Renal pelvis (tissue), 4 donors: ENCODE measurements around the gene NTN1. TPM values are rescaled to one million over a fixed set of nuclear protein-coding genes. Genes with fewer than 3 reads are reported as not detected.

Experiments used
- DNase-seq: peaks from one replicate; pipeline ENCODE4 v3.0.0-alpha.2; 2013
- polyA plus RNA-seq, 3 donors: library from polyadenylated mRNA; unstranded; fragments of 120-200 nt; gene quantifications; one replicate each; pipeline ENCODE4 v1.2.1, GENCODE V29; 2013; ENCODE audit not compliant: insufficient read length in 3 of 3

Gene NTN1
- polyA plus RNA-seq, 3 donors: 0.90 to 5.1 (median 3.4) TPM

- DNase-seq: no peak
Observed at GRCh38 chr17:9189870-9190269, 168.6 kb downstream of the NTN1 start.

GRCh38 chr17:9192010-9192409 is 170.7 kb downstream of the NTN1 start:
- no peak for DNase-seq

GRCh38 chr17:9195411-9195810 is 174.1 kb downstream of the NTN1 start:
- no peak for DNase-seq

- DNase-seq: no peak
Observed at GRCh38 chr17:9195961-9196670, 174.8 kb downstream of the NTN1 start.

GRCh38 chr17:9199571-9200551 is 178.6 kb downstream of the NTN1 start:
- DNase-seq: no peak

- DNase-seq: no peak
Observed at GRCh38 chr17:9200699-9201359, 179.5 kb downstream of the NTN1 start.

GRCh38 chr17:9202532-9202931 is 181.2 kb downstream of the NTN1 start:
- no peak for DNase-seq

GRCh38 chr17:9203771-9204425 is 182.6 kb downstream of the NTN1 start:
- no peak for DNase-seq

GRCh38 chr17:9204637-9205329 is 183.5 kb downstream of the NTN1 start:
- no peak for DNase-seq

GRCh38 chr17:9205520-9206409 is 184.5 kb downstream of the NTN1 start:
- no peak for DNase-seq

GRCh38 chr17:9206410-9206703 is 185.0 kb downstream of the NTN1 start:
- no peak for DNase-seq

GRCh38 chr17:9206741-9207332 is 185.5 kb downstream of the NTN1 start:
- DNase-seq: peak; percentile 26

GRCh38 chr17:9208381-9209105 is 187.2 kb downstream of the NTN1 start:
- no peak for DNase-seq

GRCh38 chr17:9209347-9209746 is 188.0 kb downstream of the NTN1 start:
- DNase-seq: no peak

- no peak for DNase-seq
Observed at GRCh38 chr17:9209781-9210370, 188.6 kb downstream of the NTN1 start.

GRCh38 chr17:9211133-9211765 is 189.9 kb downstream of the NTN1 start:
- DNase-seq: no peak

- no peak for DNase-seq
Observed at GRCh38 chr17:9212376-9213302, 191.3 kb downstream of the NTN1 start.
